ENCODE data around the gene MKRN2.

MKRN2 gene, protein sequence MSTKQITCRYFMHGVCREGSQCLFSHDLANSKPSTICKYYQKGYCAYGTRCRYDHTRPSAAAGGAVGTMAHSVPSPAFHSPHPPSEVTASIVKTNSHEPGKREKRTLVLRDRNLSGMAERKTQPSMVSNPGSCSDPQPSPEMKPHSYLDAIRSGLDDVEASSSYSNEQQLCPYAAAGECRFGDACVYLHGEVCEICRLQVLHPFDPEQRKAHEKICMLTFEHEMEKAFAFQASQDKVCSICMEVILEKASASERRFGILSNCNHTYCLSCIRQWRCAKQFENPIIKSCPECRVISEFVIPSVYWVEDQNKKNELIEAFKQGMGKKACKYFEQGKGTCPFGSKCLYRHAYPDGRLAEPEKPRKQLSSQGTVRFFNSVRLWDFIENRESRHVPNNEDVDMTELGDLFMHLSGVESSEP

DNA sequence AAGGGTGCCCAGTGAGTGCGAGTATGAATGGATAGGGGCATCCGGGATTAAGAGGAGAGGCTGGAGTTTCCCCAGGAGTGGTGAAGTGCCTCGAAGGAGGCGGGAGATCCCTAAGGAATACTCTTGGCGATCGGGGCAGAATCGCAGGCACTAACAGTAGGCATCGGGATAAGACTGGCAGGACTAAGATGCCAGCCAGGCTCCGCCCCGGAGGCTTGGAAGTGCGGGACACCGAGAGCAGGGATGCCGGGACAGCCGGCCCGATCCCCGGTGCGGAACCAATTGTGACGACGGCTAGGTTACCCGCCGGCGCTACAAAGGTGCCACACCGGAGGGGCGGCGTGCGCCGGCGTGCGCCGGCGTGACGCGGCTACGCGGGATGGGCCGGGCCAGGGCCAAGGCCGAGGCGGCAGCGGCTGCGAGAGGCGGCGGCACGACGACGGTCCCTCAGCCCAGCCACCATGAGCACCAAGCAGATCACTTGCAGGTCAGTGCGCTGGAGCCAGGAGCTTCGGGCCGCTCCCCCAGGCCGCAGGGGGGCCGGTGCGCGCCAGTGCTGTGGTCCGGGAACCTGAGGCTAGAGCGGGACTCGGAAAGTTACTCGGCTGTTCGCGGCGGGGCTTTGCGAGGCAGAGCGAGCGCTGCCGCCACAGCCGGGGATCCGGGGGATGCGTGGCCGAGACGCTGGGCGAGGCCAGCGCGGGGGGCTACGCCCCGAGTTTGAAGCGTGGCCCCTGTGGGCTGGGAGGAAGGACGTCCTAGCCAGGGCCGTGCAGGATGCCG is at the start of gene MKRN2:
TSS of gene MKRN2 (plus strand) at position 398 of the 783 bp plus-strand sequence. CDS start at position 462, 64 bp downstream.
- ChIA-PET POLR2A (ENCODE audit: low non-redundant PET) (interaction anchor here (0.5 kb wide), 1 partner anchor 73 kb away, joined by 3 read pairs; the partner anchor contains the start of gene TSEN2), CTCF (interaction anchor here (0.7 kb wide), 1 partner anchor 1828 kb away, joined by 5 read pairs; no protein-coding TSS in a partner anchor)
- peak; percentile 72 for DNase-seq (ENCODE audit: low spot score)
- peak within 1 kb of the TSS; percentile 95 for H3K27ac ChIP-seq
- TF ChIP-seq, protein P1, sequence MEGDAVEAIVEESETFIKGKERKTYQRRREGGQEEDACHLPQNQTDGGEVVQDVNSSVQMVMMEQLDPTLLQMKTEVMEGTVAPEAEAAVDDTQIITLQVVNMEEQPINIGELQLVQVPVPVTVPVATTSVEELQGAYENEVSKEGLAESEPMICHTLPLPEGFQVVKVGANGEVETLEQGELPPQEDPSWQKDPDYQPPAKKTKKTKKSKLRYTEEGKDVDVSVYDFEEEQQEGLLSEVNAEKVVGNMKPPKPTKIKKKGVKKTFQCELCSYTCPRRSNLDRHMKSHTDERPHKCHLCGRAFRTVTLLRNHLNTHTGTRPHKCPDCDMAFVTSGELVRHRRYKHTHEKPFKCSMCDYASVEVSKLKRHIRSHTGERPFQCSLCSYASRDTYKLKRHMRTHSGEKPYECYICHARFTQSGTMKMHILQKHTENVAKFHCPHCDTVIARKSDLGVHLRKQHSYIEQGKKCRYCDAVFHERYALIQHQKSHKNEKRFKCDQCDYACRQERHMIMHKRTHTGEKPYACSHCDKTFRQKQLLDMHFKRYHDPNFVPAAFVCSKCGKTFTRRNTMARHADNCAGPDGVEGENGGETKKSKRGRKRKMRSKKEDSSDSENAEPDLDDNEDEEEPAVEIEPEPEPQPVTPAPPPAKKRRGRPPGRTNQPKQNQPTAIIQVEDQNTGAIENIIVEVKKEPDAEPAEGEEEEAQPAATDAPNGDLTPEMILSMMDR (conservative IDR thresholded peaks at IDR 0.05; ENCODE audit: low read depth) = no peak

DNA sequence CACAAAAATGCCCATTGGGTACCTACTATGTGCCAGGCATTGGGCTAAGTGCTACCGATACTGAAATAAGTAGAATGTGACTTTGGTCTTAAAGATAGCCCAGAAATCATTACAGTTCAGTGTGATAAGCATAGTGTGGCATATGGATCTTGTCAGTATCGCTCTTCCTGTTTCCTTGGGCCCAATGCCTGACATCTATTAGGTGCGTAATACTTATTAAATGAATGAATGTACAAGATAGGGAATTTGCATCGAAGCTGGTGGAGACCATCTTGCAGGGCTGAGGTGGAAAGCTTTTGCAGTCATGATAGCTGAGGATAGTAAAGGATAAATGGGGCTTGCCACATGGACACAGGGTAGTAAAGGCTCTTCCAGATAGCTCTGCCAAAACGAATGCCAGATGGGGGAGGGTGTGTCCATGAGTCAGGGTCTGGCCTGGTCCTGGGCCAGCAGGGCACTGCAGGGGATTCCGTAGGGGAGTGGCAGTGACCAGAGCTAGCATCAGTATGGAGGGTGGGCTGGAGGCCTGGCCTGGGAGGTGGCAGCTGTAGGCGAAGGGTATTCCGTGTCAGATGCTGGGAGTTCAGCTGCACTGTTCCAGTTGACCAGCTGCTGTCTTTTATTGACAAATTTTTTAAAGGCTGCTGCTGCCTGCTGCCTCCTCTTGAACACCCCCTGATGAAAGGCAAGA is 49.2 kb upstream of the MKRN2 start:
- ChIA-PET CTCF (no interaction called here), POLR2A (ENCODE audit: low non-redundant PET) (interaction anchor here (0.7 kb wide), 1 partner anchor 24 kb away, joined by 3 read pairs; the partner anchor contains the start of gene TSEN2)
- peak overlapping the region; percentile 95 for H3K27ac ChIP-seq
- peak; percentile 49 for DNase-seq (ENCODE audit: low spot score)
- TF ChIP-seq, protein P1 (conservative IDR thresholded peaks at IDR 0.05; ENCODE audit: low read depth) = no peak

DNA sequence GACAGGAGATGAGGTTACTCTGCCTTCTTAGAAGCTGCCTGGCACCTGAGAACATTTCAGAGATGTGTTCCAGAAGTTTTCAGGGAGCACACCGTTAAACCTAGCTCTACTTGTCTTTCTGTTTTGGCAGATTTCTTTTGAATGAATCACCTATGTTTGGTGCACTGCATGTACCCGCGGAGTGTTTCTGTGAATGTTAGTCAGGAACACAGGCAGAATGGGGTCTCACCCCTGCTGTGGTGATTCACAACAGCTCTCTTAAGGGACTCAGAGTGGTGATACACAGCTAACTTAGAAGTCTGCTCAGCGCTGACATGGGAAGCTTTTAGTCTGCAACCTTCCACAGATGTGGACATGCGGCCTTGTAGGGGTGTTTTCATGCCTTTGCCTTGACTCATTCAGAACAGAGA is 48.6 kb upstream of the MKRN2 start:
- DNase-seq (ENCODE audit: low spot score) = peak; percentile 79
- ChIA-PET CTCF (no interaction called here), POLR2A (ENCODE audit: low non-redundant PET) (interaction anchor here (0.7 kb wide), 1 partner anchor 24 kb away, joined by 3 read pairs; the partner anchor contains the start of gene TSEN2)
- TF ChIP-seq, protein P1 (conservative IDR thresholded peaks at IDR 0.05; ENCODE audit: low read depth) = no peak
- peak overlapping the region; percentile 95 for H3K27ac ChIP-seq

DNA sequence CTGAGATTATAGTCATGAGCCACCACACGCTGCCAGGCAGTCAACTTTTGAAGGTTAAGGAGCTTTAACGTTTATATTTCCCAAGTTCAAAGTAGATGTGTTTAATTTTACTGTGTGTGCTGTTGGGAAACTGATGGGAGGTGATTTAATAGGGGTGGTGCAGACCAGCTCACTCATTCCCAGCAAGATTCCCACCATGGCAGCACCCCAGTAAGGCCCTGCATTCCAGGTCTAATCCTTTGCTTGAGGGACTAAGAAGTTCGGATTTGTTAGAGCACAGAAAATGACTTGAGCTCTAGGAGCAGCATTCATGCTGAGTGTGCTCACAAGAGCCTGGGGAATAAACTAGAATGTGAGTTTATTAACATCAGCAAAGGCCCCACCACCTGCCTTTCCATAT is 47.4 kb upstream of the MKRN2 start:
- DNase-seq (ENCODE audit: low spot score) = no peak
- CTCF ChIA-PET = no interaction called here
- POLR2A ChIA-PET (ENCODE audit: low non-redundant PET) = no interaction called here
- TF ChIP-seq, protein P1 (conservative IDR thresholded peaks at IDR 0.05; ENCODE audit: low read depth) = no peak
- peak overlapping the region; percentile 95 for H3K27ac ChIP-seq

DNA sequence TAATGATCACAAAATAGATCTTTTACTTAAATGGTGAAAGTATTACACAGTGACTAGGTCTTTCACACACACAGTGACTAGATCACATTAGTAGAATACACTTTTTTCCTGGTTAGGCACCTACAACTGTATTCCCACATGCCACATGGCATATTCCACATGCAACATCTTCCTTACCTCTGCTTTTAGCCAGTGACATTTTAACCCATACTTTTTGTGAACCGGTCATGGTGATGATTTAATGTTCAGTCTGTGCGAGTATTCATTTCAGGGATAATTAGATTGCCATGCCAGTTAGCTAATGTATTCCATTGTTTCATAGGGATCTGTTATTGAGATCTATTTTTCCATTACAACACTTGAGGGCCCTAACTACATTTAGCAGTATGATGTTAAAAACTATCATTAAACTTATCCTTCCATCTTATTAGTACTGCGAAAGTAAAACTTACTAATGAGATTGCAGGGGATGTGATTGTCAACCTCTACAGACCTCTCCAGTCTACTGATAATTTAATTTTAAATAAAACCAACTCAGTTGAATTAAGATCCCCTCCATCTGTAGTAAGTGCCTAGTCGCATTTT is 44.3 kb upstream of the MKRN2 start:
- TF ChIP-seq, protein P1 (conservative IDR thresholded peaks at IDR 0.05; ENCODE audit: low read depth) = no peak
- ChIA-PET CTCF (interaction anchor here (0.6 kb wide), 1 partner anchor 24 kb away, joined by 3 read pairs; no protein-coding TSS in a partner anchor), POLR2A (ENCODE audit: low non-redundant PET) (no interaction called here)
- no peak for DNase-seq (ENCODE audit: low spot score)
- no peak overlapping the region for H3K27ac ChIP-seq
